Stimulated activated CD8-positive, alpha-beta memory T cell treated with anti-CD3 and anti-CD28 coated beads, Interleukin-7, amount 100 ng/mL, for 24 hours (primary cell): ENCODE results near the gene HOXA9.

ENCODE experiments used
- DNase-seq: peaks from one replicate; pipeline ENCODE4 v3.0.0-alpha.2; 2020; ENCODE audit warnings: low read depth

HOXA9 gene

GRCh38 chr7:27151931-27152815 lies 13.2 kb downstream of the HOXA9 start, which contains the start of gene HOXA3:
HOXA3 (minus strand) TSS chr7:27152583; CDS start chr7:27110640, 41,943 bp downstream.
- DNase-seq, result no peak

- no peak for DNase-seq
Observed at GRCh38 chr7:27151341-27151930, 13.9 kb downstream of the HOXA9 start.

DNA sequence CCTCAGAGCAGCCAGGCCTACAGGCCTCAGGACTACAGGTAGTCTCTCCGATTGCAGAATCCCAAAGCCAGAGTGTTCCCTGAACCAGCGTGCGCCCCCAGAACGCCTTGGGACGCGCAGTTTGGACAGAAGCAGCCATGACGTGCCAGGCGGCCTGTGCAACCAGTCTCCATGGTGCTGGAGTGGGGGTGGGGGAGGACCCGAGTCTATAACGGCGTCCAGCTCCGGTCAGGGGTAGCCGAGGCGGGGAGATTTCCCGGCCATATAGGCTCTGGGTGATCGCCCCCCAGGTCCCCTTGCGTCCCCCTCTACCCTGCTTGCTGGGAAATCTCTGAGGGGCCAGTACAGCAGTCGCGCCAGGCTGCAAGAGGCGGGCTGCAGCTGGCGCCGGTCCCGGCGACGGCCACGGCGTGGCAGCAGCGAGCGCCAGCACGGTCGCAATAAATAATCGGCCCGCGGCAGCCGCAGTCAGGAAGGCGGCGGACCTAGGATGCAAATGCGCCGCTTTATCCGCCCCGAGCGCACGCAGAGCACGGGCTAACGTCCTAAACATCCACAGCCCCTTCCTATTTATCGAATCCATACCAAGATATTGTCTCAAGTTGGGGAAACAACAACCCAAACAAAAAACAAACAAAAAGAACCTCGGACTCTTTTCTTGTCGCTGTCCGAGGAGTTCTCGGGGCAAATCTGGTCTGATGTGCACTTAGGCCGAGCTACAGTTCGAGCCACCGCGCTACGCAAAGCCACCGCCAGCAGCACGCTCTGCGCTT lies 14.6 kb downstream of the HOXA9 start:
- DNase-seq, result no peak

GRCh38 chr7:27149842-27150567 lies 15.3 kb downstream of the HOXA9 start:
- no peak for DNase-seq

- no peak for DNase-seq
Observed at GRCh38 chr7:27148756-27149641, 16.3 kb downstream of the HOXA9 start.

- no peak for DNase-seq
Observed at GRCh38 chr7:27148031-27148755, 17.1 kb downstream of the HOXA9 start.

GRCh38 chr7:27147199-27148030 lies 17.9 kb downstream of the HOXA9 start, which contains the start of gene HOXA6:
HOXA6 (minus strand) TSS chr7:27147774; CDS start chr7:27147749, 25 bp downstream.
- no peak for DNase-seq

GRCh38 chr7:27146491-27147198 lies 18.7 kb downstream of the HOXA9 start:
- DNase-seq, result no peak

DNA sequence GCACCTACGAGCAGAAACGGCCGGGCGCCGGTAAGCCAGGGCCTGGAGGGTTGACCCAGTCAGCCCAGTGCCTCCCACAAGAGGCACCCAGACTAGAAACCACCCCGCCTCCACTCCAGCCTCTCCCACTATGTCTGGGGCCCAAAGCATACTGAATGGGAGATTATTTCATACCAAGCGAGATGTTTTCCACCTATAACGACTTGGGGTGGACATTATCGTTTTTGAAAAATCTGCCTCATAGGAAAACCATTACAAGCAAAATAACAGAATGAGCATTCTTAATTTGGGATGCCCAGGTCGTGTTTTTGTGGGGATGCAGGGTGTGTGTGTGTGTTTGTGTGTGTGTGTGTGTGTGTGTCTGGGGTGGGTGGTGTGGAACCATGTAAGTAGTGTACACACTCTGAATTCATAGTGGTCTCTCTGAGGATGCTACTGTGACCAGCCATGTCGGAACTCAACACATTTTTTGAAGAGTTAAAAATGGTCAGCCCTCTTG lies 19.4 kb downstream of the HOXA9 start:
- no peak for DNase-seq

DNA sequence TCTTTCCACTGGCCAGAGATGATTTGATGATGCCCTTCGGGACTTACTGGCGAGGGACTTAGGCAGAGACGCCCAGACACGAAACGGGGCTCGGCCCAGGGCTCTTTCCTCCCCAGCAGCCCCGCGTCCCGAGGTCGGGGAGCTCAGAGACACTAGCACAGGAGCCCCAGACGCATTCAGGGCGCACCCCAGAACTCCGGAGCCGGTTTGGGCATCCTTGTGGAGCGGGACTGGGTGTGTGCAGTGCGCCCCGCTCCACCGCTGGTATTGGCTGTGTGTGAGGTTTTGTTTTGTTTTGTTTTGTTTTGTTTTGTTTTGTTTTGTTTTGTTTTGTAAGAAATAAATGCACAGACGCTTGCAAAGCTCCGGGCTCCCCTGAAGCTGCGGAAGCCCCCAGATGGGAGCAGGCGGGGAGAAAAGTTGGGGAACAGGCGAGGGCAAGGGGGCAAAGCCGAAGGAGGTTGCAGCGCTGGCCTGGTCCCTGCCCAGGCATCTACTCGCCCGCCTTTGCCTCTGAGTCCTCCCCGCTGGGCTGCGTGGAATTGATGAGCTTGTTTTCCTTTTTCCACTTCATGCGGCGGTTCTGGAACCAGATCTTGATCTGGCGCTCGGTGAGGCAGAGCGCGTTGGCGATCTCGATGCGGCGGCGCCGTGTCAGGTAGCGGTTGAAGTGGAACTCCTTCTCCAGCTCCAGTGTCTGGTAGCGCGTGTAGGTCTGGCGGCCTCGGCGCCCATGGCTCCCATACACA lies 20.0 kb downstream of the HOXA9 start:
- no peak for DNase-seq

- DNase-seq, result no peak
Observed at GRCh38 chr7:27144781-27145164, 20.6 kb downstream of the HOXA9 start.

DNA sequence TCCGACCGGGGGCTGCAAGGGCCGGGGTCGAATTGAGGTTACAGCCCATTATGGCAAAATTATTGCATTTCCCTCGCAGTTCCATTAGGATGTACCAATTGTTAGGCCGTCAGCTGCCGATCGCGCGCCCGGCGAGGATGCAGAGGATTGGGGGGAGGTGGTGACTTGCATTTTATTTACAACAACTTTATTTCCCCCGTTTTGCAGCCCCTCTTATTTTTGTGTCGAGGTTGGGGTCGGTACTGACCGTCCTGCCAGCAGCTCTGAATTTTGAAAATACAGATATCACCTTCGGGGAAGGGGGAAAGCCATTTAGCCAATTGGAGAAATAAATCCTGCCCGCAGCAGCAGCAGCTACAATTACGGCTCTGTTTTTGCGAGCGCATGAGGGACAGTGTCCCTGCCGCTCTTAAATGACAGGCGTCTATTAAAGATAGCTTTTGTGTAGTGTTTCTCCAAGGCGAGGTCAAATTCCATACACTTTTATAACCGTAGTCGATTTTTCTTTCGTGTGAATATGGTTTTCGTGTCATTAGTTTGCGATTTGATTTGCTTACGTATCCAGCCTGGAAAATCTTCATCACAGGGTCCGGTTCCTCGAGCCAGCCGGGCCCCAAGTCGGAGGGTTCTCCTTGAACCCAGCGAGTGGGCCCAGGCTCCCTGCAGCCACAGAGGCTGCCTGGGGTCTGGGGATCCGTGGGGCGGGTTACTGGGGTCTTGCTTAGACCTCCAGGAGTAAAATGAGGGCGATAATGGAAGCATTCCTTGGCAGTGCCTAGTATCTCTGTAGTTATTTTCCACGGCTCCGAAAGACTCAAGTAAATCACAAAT lies 21.2 kb downstream of the HOXA9 start:
- DNase-seq, result no peak

GRCh38 chr7:27143023-27143949 lies 22.1 kb downstream of the HOXA9 start, which contains the start of gene HOXA5:
HOXA5 (minus strand) TSS chr7:27143681; CDS start chr7:27143607, 74 bp downstream.
- DNase-seq, result no peak

DNA sequence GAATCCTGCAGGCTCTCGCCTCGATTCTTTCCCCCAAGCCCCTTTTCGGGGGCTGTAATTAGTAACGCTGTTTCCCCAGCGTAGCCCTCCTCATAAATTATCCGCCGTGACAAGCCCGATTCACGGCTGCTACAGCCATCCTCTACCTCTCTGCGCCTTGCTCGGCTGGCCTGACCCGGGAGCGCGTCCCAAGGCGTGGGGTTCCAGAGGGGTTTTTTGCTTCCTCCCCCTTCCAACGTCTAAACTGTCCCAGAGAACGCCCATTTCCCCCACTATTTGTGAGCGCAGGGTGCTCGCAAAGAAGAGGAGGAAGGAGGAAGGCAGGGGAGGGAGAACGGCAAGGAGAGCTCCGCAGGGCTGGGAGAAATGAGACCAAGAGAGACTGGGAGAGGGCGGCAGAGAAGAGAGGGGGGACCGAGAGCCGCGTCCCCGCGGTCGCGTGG lies 22.7 kb downstream of the HOXA9 start:
- DNase-seq, result no peak

GRCh38 chr7:27141923-27142579 lies 23.3 kb downstream of the HOXA9 start:
- no peak for DNase-seq
